SK-N-SH (cell line): ENCODE measurements around the gene ACACA. TPM values are rescaled to one million over a fixed set of nuclear protein-coding genes. Genes with fewer than 3 reads are reported as not detected.

ENCODE experiments used
- CTCF ChIA-PET: fragments of 300-600, 350-600 bp; formaldehyde crosslinking; extraction: SDS; loops from one replicate; lab custom pipeline; 2021; lab: Yijun Ruan, JAX
- POLR2A ChIA-PET: fragments of 350-600 bp; sonication (Branson Sonifier 250); formaldehyde crosslinking; extraction: SDS; loops from one replicate; lab custom pipeline; 2020; ENCODE audit warnings: antibody characterized with exemption, inconsistent platforms; lab: Yijun Ruan, JAX
- DNase-seq: peaks from one replicate; pipeline ENCODE4 v3.0.0; 2012
- H2AFZ ChIP-seq: fragments of 200-600 bp; sonication (generic); 2 replicates; pipeline ENCODE4 v1.8.1; 2016; ENCODE audit warnings: antibody characterized with exemption, mild to moderate bottlenecking, low read depth
- H3F3A ChIP-seq: fragments of 200-600 bp; sonication (generic); replicated peaks from 2 replicates; pipeline ENCODE3; 2016; ENCODE audit warnings: antibody characterized with exemption, mild to moderate bottlenecking; ENCODE audit not compliant: insufficient read depth
- H3K27ac ChIP-seq, 2 experiments: fragments of 200-500 bp in 1 of 2; fragments of 200-600 bp in 1 of 2; sonication (Bioruptor generic) in 1 of 2; sonication (generic), shearing (Covaris generic) in 1 of 2; 2 replicates each; pipeline versions ENCODE4 v1.5.1 to v1.6.1; 2014 to 2016; ENCODE audit warnings: low read depth in 2 of 2, inconsistent platforms in 1 of 2, low read length in 1 of 2, mild to moderate bottlenecking in 1 of 2, mixed read lengths in 1 of 2
- H3K27me3 ChIP-seq: fragments of 200-600 bp; sonication (generic), shearing (Covaris generic); 2 replicates; pipeline ENCODE4 v1.6.1; 2016; ENCODE audit warnings: mixed run types; ENCODE audit not compliant: insufficient read depth
- H3K36me3 ChIP-seq, 2 experiments: fragments of 200-500 bp in 1 of 2; fragments of 200-600 bp in 1 of 2; sonication (Bioruptor generic) in 1 of 2; sonication (generic) in 1 of 2; replicated peaks in 1 of 2; 2 replicates each; pipeline versions ENCODE3 to v1.5.1; 2014 to 2016; ENCODE audit warnings: low read length in 1 of 2, mild to moderate bottlenecking in 1 of 2; ENCODE audit not compliant: insufficient read depth in 2 of 2, control insufficient read depth in 1 of 2
- H3K4me1 ChIP-seq, 2 experiments: fragments of 200-500 bp in 1 of 2; fragments of 200-600 bp in 1 of 2; sonication (Bioruptor generic) in 1 of 2; sonication (generic), shearing (Covaris generic) in 1 of 2; 2 replicates each; pipeline versions ENCODE4 v1.5.1 to v1.6.1; 2014 to 2016; ENCODE audit warnings: low read depth in 1 of 2, low read length in 1 of 2, mixed run types in 1 of 2; ENCODE audit not compliant: insufficient read depth in 2 of 2, control insufficient read depth in 1 of 2
- H3K4me2 ChIP-seq: fragments of 200-600 bp; sonication (generic), shearing (Covaris generic); 2 replicates; pipeline ENCODE4 v1.6.1; 2017; ENCODE audit warnings: mixed run types
- H3K4me3 ChIP-seq, 2 experiments: fragments of 200-500 bp in 1 of 2; fragments of 200-600 bp in 1 of 2; sonication (Bioruptor generic) in 1 of 2; sonication (generic), shearing (Covaris generic) in 1 of 2; 2 replicates each; pipeline versions ENCODE4 v1.5.1 to v1.8.1; 2014 to 2016; ENCODE audit warnings: low read depth in 2 of 2, inconsistent platforms in 1 of 2, low read length in 1 of 2, mild to moderate bottlenecking in 1 of 2, mixed read lengths in 1 of 2, moderate library complexity in 1 of 2
- H3K79me2 ChIP-seq: fragments of 200-600 bp; sonication (generic); 2 replicates; pipeline ENCODE4 v1.8.1; 2017; ENCODE audit warnings: mild to moderate bottlenecking; ENCODE audit not compliant: insufficient read depth
- H3K9ac ChIP-seq: fragments of 200-600 bp; sonication (generic); 2 replicates; pipeline ENCODE4 v1.6.1; 2017; ENCODE audit warnings: mixed run types
- H3K9me2 ChIP-seq: fragments of 200-600 bp; sonication (generic); 2 replicates; pipeline ENCODE4 v1.6.1; 2017; ENCODE audit warnings: mixed run types
- H3K9me3 ChIP-seq: fragments of 200-600 bp; sonication (generic); 2 replicates; pipeline ENCODE4 v1.6.1; 2017; ENCODE audit warnings: mixed run types, mild to moderate bottlenecking, moderate library complexity
- H4K20me1 ChIP-seq: fragments of 200-600 bp; sonication (generic); 2 replicates; pipeline ENCODE4 v1.6.1; 2017; ENCODE audit warnings: mild to moderate bottlenecking, mixed run types; ENCODE audit not compliant: insufficient read depth
- CHD2 ChIP-seq: fragments of 150-350 bp; IDR thresholded peaks from 2 replicates; pipeline ENCODE4 v1.6.1; 2018; ENCODE audit warnings: low read length; ENCODE audit not compliant: partially characterized antibody
- FOSL2 ChIP-seq: IDR thresholded peaks from 2 replicates; pipeline ENCODE4 v1.4.0; 2012; ENCODE audit warnings: low read depth, mild to moderate bottlenecking, moderate library complexity, borderline replicate concordance
- FOXM1 ChIP-seq: IDR thresholded peaks from 2 replicates; pipeline ENCODE4 v1.4.0; 2012; ENCODE audit warnings: low read depth, mild to moderate bottlenecking
- IRF3 ChIP-seq: fragments of 150-350 bp; IDR thresholded peaks from 2 replicates; pipeline ENCODE4 v1.6.1; 2016; ENCODE audit warnings: mild to moderate bottlenecking, low read depth, low read length
- JUND ChIP-seq: IDR thresholded peaks from 2 replicates; pipeline ENCODE4 v1.4.0; 2012
- MAX ChIP-seq: IDR thresholded peaks from 2 replicates; pipeline ENCODE4 v1.4.0; 2012; ENCODE audit warnings: low read depth
- MXI1 ChIP-seq: IDR thresholded peaks from 2 replicates; pipeline ENCODE4 v1.6.1; 2012; ENCODE audit warnings: mild to moderate bottlenecking, low read depth, low read length, improper control_type of control experiment
- PBX3 ChIP-seq: IDR thresholded peaks from 2 replicates; pipeline ENCODE4; 2012
- RCOR1 ChIP-seq: fragments of 150-350 bp; IDR thresholded peaks from 2 replicates; pipeline ENCODE4 v1.6.1; 2017; ENCODE audit warnings: antibody characterized with exemption, low read length
- RXRA ChIP-seq: IDR thresholded peaks from 2 replicates; pipeline ENCODE4 v1.4.0; 2012; ENCODE audit warnings: low read depth, mild to moderate bottlenecking, borderline replicate concordance
- SIN3A ChIP-seq: IDR thresholded peaks from 2 replicates; pipeline ENCODE4 v1.6.1; 2012; ENCODE audit warnings: low read depth, mild to moderate bottlenecking, low read length, moderate library complexity, borderline replicate concordance
- SMC3 ChIP-seq: IDR thresholded peaks from 2 replicates; pipeline ENCODE4 v1.6.1; 2012; ENCODE audit warnings: low read depth, low read length, improper control_type of control experiment
- TEAD4 ChIP-seq: IDR thresholded peaks from 2 replicates; pipeline ENCODE4 v1.4.0; 2012; ENCODE audit warnings: mild to moderate bottlenecking, borderline replicate concordance; ENCODE audit not compliant: insufficient read depth
- USF1 ChIP-seq: IDR thresholded peaks from 2 replicates; pipeline ENCODE4 v1.4.0; 2012; ENCODE audit warnings: low read depth, borderline replicate concordance
- USF2 ChIP-seq: fragments of 150-350 bp; IDR thresholded peaks from 2 replicates; pipeline ENCODE4 v1.6.1; 2017; ENCODE audit warnings: antibody characterized with exemption, low read length, low read depth, borderline replicate concordance
- WGBS: methylation state at CpG from one replicate; pipeline ENCODE4 v1.1.6; 2017; ENCODE audit warnings: low lambda C conversion rate; 5-methylcytosine and 5-hydroxymethylcytosine counted together
- polyA plus RNA-seq, 3 experiments: library from polyadenylated mRNA; depleted of rRNA; stranded (reverse); fragments of >200 nt; gene quantifications; 2 replicates each; pipeline ENCODE4 v1.2.3, GENCODE V29; 2012

The ACACA gene
- polyA plus RNA-seq, 1 of the 3 experiments (the other 2 are of a cell fraction) = 27.2 TPM

GRCh38 chr17:37280841-37281240, 125.8 kb downstream of the ACACA start:
- Histone ChIP-seq H3K9me2 (no peaks in the 10 kb centered on the region), H3K9ac (no peak overlapping the region), H3F3A (peaks cover 3% of the 10 kb centered on the region), H3K4me2 (no peak overlapping the region), H3K27ac (no peak overlapping the region), H2AFZ (no peak overlapping the region), H3K79me2 (no peaks in the 10 kb centered on the region), H3K27me3 (no peaks in the 10 kb centered on the region), H3K4me3 (no peak overlapping the region), H3K36me3 (peaks cover 4 to 10% of the 10 kb centered on the region in 2 experiments), H3K9me3 (no peaks in the 10 kb centered on the region), H4K20me1 (no peaks in the 10 kb centered on the region), H3K4me1 (peaks cover 0 to 12% of the 10 kb centered on the region in 2 experiments; a peak in 1 of 4 replicates)
- ChIA-PET POLR2A (no interaction called here), CTCF (no interaction called here)
- DNase-seq = no peak
- WGBS = 98% methylated on average over 6 of the region's 6 CpGs
- TF ChIP-seq USF1 (no peak), MXI1 (no peak), RCOR1 (no peak), TEAD4 (no peak), FOSL2 (no peak), SMC3 (no peak), MAX (no peak), RXRA (no peak), IRF3 (no peak), PBX3 (no peak), FOXM1 (no peak), USF2 (no peak), JUND (no peak), SIN3A (no peak), CHD2 (no peak)
